Left ventricle myocardium inferior (tissue), 1 donor: ENCODE measurements around the gene C17orf75. TPM values are rescaled to one million over a fixed set of nuclear protein-coding genes. Genes with fewer than 3 reads are reported as not detected.

Source experiments
- DNase-seq: peaks from one replicate; pipeline ENCODE4 v3.0.0-alpha.2; 2020
- H3K27ac ChIP-seq: fragments of 200-600 bp; replicated peaks from 2 replicates; pipeline ENCODE4 v1.8.0; 2021
- H3K27me3 ChIP-seq: fragments of 200-600 bp; 2 replicates; pipeline ENCODE4 v1.8.0; 2021; ENCODE audit warnings: low read depth
- H3K36me3 ChIP-seq: fragments of 200-600 bp; 2 replicates; pipeline ENCODE4 v1.8.0; 2021
- H3K4me1 ChIP-seq: fragments of 200-600 bp; 2 replicates; pipeline ENCODE4 v1.8.0; 2021
- H3K4me3 ChIP-seq: fragments of 200-600 bp; 2 replicates; pipeline ENCODE4 v1.8.0; 2021; ENCODE audit warnings: mild to moderate bottlenecking, moderate library complexity
- H3K9me3 ChIP-seq: fragments of 200-600 bp; replicated peaks from 2 replicates; pipeline ENCODE4 v1.8.0; 2021
- CTCF ChIP-seq: fragments of 200-600 bp; IDR thresholded peaks from 2 replicates; pipeline ENCODE4 v1.8.0; 2021; ENCODE audit warnings: antibody characterized with exemption, mild to moderate bottlenecking, borderline replicate concordance
- intact Hi-C: fragments of 100-400 bp; cut with micrococcal nuclease; formaldehyde crosslinking; loops from one replicate; pipeline ENCODE4 v1.11.0; 2022
- total RNA-seq: library from RNA; stranded (reverse); fragmentation: NEBNext Ultra II Directional; extraction: Animal tissue kit (Norgen Biotek cat#: 25700); gene quantifications from one replicate; pipeline ENCODE4 v1.2.1, GENCODE V29; 2021
- donor health status: DM: no; HTN: yes; CAD: no; lungs with severe emphysema.

Gene C17orf75
- total RNA-seq, 1 donor from 2014 or later: 22.5 TPM

- TF ChIP-seq CTCF: no peak
- Histone ChIP-seq H3K27me3 (no peaks in the 10 kb centered on the region), H3K27ac (no peak overlapping the region), H3K36me3 (peaks cover 39% of the 10 kb centered on the region), H3K9me3 (no peaks in the 10 kb centered on the region), H3K4me1 (no peaks in the 10 kb centered on the region), H3K4me3 (no peak overlapping the region)
- intact Hi-C loops: no loop called here
- DNase-seq: no peak
These were observed 43.1 kb upstream of the C17orf75 start for GRCh38 chr17:32385121-32385520.

GRCh38 chr17:32383926-32384434, 42.0 kb upstream of the C17orf75 start:
- intact Hi-C loops: no loop called here
- H3K36me3 ChIP-seq: peaks cover 49% of the 10 kb centered on the region
- no peaks in the 10 kb centered on the region for H3K9me3 ChIP-seq

GRCh38 chr17:32382526-32383223, 40.7 kb upstream of the C17orf75 start:
- DNase-seq: no peak

More at GRCh38 chr17:32383926-32384434, 42.0 kb upstream of the C17orf75 start:
- no peak for TF ChIP-seq CTCF
- no peaks in the 10 kb centered on the region for H3K27me3 ChIP-seq
- DNase-seq: no peak
- no peak overlapping the region for H3K4me3 ChIP-seq
- H3K27ac ChIP-seq: no peak overlapping the region
- H3K4me1 ChIP-seq: no peaks in the 10 kb centered on the region

GRCh38 chr17:32370426-32370825, 28.5 kb upstream of the C17orf75 start:
- peaks cover 3% of the 10 kb centered on the region for H3K4me1 ChIP-seq
- H3K27ac ChIP-seq: no peak overlapping the region
- DNase-seq: no peak
- no peak for TF ChIP-seq CTCF
- peaks cover 96% of the 10 kb centered on the region for H3K36me3 ChIP-seq
- H3K4me3 ChIP-seq: no peak overlapping the region
- intact Hi-C loops: no loop called here
- H3K9me3 ChIP-seq: no peaks in the 10 kb centered on the region
- H3K27me3 ChIP-seq: no peaks in the 10 kb centered on the region

More at GRCh38 chr17:32382526-32383223, 40.7 kb upstream of the C17orf75 start:
- intact Hi-C loops: no loop called here
- H3K4me1 ChIP-seq: no peaks in the 10 kb centered on the region
- H3K4me3 ChIP-seq: no peak overlapping the region
- H3K27ac ChIP-seq: no peak overlapping the region
- H3K9me3 ChIP-seq: no peaks in the 10 kb centered on the region
- TF ChIP-seq CTCF: no peak
- H3K36me3 ChIP-seq: peaks cover 57% of the 10 kb centered on the region
- H3K27me3 ChIP-seq: no peaks in the 10 kb centered on the region

GRCh38 chr17:32361270-32361669, 19.3 kb upstream of the C17orf75 start:
- H3K27ac ChIP-seq: no peak overlapping the region
- no peak for TF ChIP-seq CTCF
- no peak overlapping the region for H3K4me3 ChIP-seq
- H3K36me3 ChIP-seq: peaks cover 100% of the 10 kb centered on the region
- no peaks in the 10 kb centered on the region for H3K9me3 ChIP-seq
- no peaks in the 10 kb centered on the region for H3K27me3 ChIP-seq
- peaks cover 48% of the 10 kb centered on the region for H3K4me1 ChIP-seq
- DNase-seq: no peak
- intact Hi-C loops: no loop called here
